ENCODE results near the gene LRRC7. TPM values are rescaled to one million over a fixed set of nuclear protein-coding genes. Genes with fewer than 3 reads are reported as not detected.

LRRC7 gene
- total and polyA plus RNA-seq, 2 of the 13 experiments (the other 11 are each of a cell fraction or from before 2014, with no cell fraction given) = not detected

DNA sequence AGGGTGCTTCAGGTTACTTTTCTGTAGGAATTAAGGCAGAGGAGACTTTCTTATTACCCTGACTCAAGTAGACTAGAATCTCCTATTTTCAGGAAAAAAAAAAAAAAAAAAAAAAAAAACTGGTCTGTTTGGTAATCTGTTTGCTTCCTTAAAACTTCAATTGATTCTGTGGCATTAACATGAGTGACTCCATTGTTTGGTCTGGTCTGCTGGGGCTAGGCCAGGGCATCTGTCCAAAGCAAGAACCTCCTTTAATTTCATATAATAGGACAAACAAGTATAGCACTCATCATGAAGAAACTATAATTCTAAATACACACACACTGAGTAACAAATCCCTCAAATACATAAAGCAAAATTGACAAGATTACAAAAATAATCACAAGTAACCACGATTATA, 32.9 kb upstream of the LRRC7 start (continued):
- TF ChIP-seq, protein P1, sequence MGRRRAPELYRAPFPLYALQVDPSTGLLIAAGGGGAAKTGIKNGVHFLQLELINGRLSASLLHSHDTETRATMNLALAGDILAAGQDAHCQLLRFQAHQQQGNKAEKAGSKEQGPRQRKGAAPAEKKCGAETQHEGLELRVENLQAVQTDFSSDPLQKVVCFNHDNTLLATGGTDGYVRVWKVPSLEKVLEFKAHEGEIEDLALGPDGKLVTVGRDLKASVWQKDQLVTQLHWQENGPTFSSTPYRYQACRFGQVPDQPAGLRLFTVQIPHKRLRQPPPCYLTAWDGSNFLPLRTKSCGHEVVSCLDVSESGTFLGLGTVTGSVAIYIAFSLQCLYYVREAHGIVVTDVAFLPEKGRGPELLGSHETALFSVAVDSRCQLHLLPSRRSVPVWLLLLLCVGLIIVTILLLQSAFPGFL (CRISPR knock-in tag; IDR thresholded peaks at IDR 0.05) = no peak

DNA sequence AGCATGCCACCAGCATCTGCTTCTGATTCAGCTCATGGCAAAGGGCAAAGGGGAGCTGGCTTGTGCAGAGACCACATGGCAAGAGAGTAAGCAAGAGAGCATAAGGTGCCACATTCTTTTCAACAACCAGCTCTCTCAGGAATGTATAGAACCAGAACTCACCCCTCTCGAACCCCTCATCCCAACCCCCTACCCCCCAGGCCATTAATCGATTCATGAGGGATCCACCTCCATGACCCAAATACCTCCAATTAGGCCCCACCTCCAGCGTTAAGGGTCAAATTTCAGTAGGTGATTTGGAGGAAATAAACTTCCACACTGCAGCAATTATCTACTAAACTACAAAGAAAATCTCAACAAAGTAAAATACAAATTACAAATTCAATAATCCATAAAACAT, 32.2 kb upstream of the LRRC7 start:
- Histone ChIP-seq H3K79me2 (ENCODE audit: insufficient read depth, low read length) (no peaks in the 10 kb centered on the region), H3K9me3 (ENCODE audit: low read length) (no peaks in the 10 kb centered on the region; the same call in 1 of the 2 replicates), H3K9ac (ENCODE audit: insufficient read depth, low read depth, low read length) (no peak overlapping the region), H3K36me3 (replicated peaks in 1 of 2; ENCODE audit: control insufficient read depth in 1 of 2, insufficient read depth in 2 of 2, low read length in 2 of 2) (no peaks in the 10 kb centered on the region), H3K4me3 (replicated peaks in 1 of 3; ENCODE audit: insufficient read depth in 1 of 3, low read depth in 2 of 3, low read length in 3 of 3) (no peak overlapping the region), H3K27ac (ENCODE audit: extremely low read length, insufficient read depth, low read length) (no peak overlapping the region), H3K4me1 (ENCODE audit: insufficient read depth, low read length) (no peaks in the 10 kb centered on the region), H3K27me3 (ENCODE audit: control insufficient read depth in 1 of 2, insufficient read depth in 2 of 2, low read length in 2 of 2) (no peaks in the 10 kb centered on the region), H3K4me2 (ENCODE audit: low read depth, low read length) (no peak overlapping the region), H4K20me1 (ENCODE audit: insufficient read depth, low read length) (no peaks in the 10 kb centered on the region), H2AFZ (ENCODE audit: low read length) (no peak overlapping the region)
- no peak for TF ChIP-seq PRPF4 (IDR thresholded peaks at IDR 0.05; ENCODE audit: low read depth, low read length, poor library complexity, severe bottlenecking)
- no peak for TF ChIP-seq ZNF772 (CRISPR knock-in tag; IDR thresholded peaks at IDR 0.05)
- TF ChIP-seq, protein P2, sequence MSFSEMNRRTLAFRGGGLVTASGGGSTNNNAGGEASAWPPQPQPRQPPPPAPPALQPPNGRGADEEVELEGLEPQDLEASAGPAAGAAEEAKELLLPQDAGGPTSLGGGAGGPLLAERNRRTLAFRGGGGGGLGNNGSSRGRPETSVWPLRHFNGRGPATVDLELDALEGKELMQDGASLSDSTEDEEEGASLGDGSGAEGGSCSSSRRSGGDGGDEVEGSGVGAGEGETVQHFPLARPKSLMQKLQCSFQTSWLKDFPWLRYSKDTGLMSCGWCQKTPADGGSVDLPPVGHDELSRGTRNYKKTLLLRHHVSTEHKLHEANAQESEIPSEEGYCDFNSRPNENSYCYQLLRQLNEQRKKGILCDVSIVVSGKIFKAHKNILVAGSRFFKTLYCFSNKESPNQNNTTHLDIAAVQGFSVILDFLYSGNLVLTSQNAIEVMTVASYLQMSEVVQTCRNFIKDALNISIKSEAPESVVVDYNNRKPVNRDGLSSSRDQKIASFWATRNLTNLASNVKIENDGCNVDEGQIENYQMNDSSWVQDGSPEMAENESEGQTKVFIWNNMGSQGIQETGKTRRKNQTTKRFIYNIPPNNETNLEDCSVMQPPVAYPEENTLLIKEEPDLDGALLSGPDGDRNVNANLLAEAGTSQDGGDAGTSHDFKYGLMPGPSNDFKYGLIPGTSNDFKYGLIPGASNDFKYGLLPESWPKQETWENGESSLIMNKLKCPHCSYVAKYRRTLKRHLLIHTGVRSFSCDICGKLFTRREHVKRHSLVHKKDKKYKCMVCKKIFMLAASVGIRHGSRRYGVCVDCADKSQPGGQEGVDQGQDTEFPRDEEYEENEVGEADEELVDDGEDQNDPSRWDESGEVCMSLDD (CRISPR knock-in tag; IDR thresholded peaks at IDR 0.05; ENCODE audit: borderline replicate concordance) = no peak
- TF ChIP-seq ZNF605 (CRISPR knock-in tag; IDR thresholded peaks at IDR 0.05) = no peak
- TF ChIP-seq, protein P3, sequence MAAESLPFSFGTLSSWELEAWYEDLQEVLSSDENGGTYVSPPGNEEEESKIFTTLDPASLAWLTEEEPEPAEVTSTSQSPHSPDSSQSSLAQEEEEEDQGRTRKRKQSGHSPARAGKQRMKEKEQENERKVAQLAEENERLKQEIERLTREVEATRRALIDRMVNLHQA (CRISPR knock-in tag; IDR thresholded peaks at IDR 0.05) = no peak
- TF ChIP-seq, protein P4, sequence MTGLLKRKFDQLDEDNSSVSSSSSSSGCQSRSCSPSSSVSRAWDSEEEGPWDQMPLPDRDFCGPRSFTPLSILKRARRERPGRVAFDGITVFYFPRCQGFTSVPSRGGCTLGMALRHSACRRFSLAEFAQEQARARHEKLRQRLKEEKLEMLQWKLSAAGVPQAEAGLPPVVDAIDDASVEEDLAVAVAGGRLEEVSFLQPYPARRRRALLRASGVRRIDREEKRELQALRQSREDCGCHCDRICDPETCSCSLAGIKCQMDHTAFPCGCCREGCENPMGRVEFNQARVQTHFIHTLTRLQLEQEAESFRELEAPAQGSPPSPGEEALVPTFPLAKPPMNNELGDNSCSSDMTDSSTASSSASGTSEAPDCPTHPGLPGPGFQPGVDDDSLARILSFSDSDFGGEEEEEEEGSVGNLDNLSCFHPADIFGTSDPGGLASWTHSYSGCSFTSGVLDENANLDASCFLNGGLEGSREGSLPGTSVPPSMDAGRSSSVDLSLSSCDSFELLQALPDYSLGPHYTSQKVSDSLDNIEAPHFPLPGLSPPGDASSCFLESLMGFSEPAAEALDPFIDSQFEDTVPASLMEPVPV (CRISPR knock-in tag; IDR thresholded peaks at IDR 0.05) = no peak
- no TSS peak for BruUV-seq (replicated peaks)
- CTCF ChIA-PET (ENCODE audit: low intra/inter-chr PET ratio, low total read pairs) = no interaction called here
- intact Hi-C loops (cut with micrococcal nuclease; ENCODE audit: unreplicated experiment) = no loop called here
- no peak for ATAC-seq
- in situ Hi-C loops (cut with HindIII; ENCODE audit: extremely low pct_ligation_motif_present, low pct_unique_long_range_greater_than_20kb) = no loop called here
- 0% methylated on average over 3 of the region's 3 CpGs for WGBS (ENCODE audit: low lambda C conversion rate)
- FAIRE-seq = no peak
- DNase-seq (ENCODE audit: low spot score) = no peak
- POLR2A ChIA-PET = no interaction called here

All from HepG2 (cell line).